HEK293 (cell line): ENCODE measurements around the gene WDR89.

Source experiments
- CTCF ChIP-seq: fragments of 450-650 bp; formaldehyde crosslinking; IDR thresholded peaks from 2 replicates; pipeline ENCODE4 v1.5.1; 2016; ENCODE audit warnings: missing biosample characterization, missing genetic modification characterization
- ZNF501 ChIP-seq: fragments of 450-650 bp; formaldehyde crosslinking; IDR thresholded peaks from 2 replicates; pipeline ENCODE4 v1.5.1; 2016; ENCODE audit warnings: missing biosample characterization, missing genetic modification characterization

GRCh38 chr14:63624203-63624602, 17.5 kb downstream of the WDR89 start:
- TF ChIP-seq CTCF = no peak
- TF ChIP-seq ZNF501 (tag by site-specific recombination) = no peak
